Right cardiac atrium (tissue), 5 donors: ENCODE measurements around the gene GRPEL2. TPM values are rescaled to one million over a fixed set of nuclear protein-coding genes. Genes with fewer than 3 reads are reported as not detected.

Experiments used
- ATAC-seq, 2 donors: fragments of 200-7000 bp; cut with Tn5 transposase; one replicate each; pipeline versions ENCODE4 v1.8.0 to v1.9.1; 2020; ENCODE audit warnings: moderate library complexity in 2 of 2, mild to moderate bottlenecking in 1 of 2
- DNase-seq, 3 donors: peaks; one replicate each; pipeline ENCODE4 v3.0.0-alpha.2; 2020
- H3K27ac ChIP-seq: one replicate; pipeline ENCODE4 v1.5.1; 2013; ENCODE audit warnings: mild to moderate bottlenecking, low read length, control low read depth, moderate library complexity
- H3K27me3 ChIP-seq: one replicate; pipeline ENCODE4 v1.6.1; 2013; ENCODE audit not compliant: control insufficient read depth, insufficient read depth
- H3K4me1 ChIP-seq: one replicate; pipeline ENCODE4 v1.6.1; 2013; ENCODE audit warnings: low read length; ENCODE audit not compliant: control insufficient read depth, insufficient read depth
- H3K4me3 ChIP-seq: one replicate; pipeline ENCODE4 v1.5.1; 2013; ENCODE audit warnings: low read length, control low read depth
- H3K9me3 ChIP-seq: one replicate; pipeline ENCODE4 v1.6.1; 2013; ENCODE audit warnings: low read length; ENCODE audit not compliant: control insufficient read depth
- WGBS: extraction: QIAGEN DNeasy Blood & Tissue Kit; methylation state at CpG from one replicate; pipeline ENCODE4 v1.1.7; 2013; 5-methylcytosine and 5-hydroxymethylcytosine counted together
- intact Hi-C, 4 donors: fragments of 100-400 bp; cut with DNase I; formaldehyde crosslinking; loops; one replicate each; pipeline versions ENCODE4 v1.11.0 to v1.14.0; 2022 to 2023
- polyA plus RNA-seq: library from polyadenylated mRNA; stranded (reverse); fragments of 200-250 nt; gene quantifications from one replicate; pipeline ENCODE4 v1.2.3, GENCODE V29; 2013
- total RNA-seq, 4 donors: library from RNA; stranded (reverse); fragmentation: NEBNext Ultra II Directional; extraction: Animal tissue kit (Norgen Biotek cat#: 25700); gene quantifications; one replicate each; pipeline ENCODE4 v1.2.1, GENCODE V29; 2021
- donor health status: healthy with polysubstance abuse.
- donor health status: DM: no; HTN: yes; CAD: no.
- donor health status: DM: no; HTN: no; CAD: no.
- donor health status: DM: no; HTN: yes; CAD: no; lungs with severe emphysema.
- donor health status: DM: yes; HTN: yes; CAD: no.

GRPEL2 gene
- total and polyA plus RNA-seq, 5 donors, result 4.8 to 11.3 (median 9.2) TPM

GRCh38 chr5:149376711-149377447 lies 31.6 kb downstream of the GRPEL2 start:
- Histone ChIP-seq H3K27ac (no peak overlapping the region), H3K9me3 (no peaks in the 10 kb centered on the region), H3K27me3 (no peaks in the 10 kb centered on the region), H3K4me1 (peaks cover 3% of the 10 kb centered on the region), H3K4me3 (no peak overlapping the region)
- DNase-seq, result no peak
- intact Hi-C loops, result loop anchor here in 1 of 4 donors (10.0 kb wide), 1 partner anchor 188 kb away; no protein-coding TSS in a partner anchor
- no peak for ATAC-seq
- 94% methylated on average over 7 of the region's 7 CpGs for WGBS

- H3K27ac ChIP-seq, result no peak overlapping the region
- intact Hi-C loops, result loop anchor here in 1 of 4 donors (10.0 kb wide), 1 partner anchor 186 kb away; no protein-coding TSS in a partner anchor
- WGBS, result 54% methylated on average over 5 of the region's 5 CpGs
- no peaks in the 10 kb centered on the region for H3K9me3 ChIP-seq
- H3K4me1 ChIP-seq, result peaks cover 3% of the 10 kb centered on the region
- DNase-seq (no peak), ATAC-seq (no peak)
- no peaks in the 10 kb centered on the region for H3K27me3 ChIP-seq
- H3K4me3 ChIP-seq, result no peak overlapping the region
These were observed 33.0 kb downstream of the GRPEL2 start for GRCh38 chr5:149378241-149378820.

- Histone ChIP-seq H3K27ac (no peak within 1 kb of the TSS), H3K9me3 (no peaks in the 10 kb centered on the region), H3K4me1 (peaks cover 6% of the 10 kb centered on the region), H3K27me3 (no peaks in the 10 kb centered on the region), H3K4me3 (no peak within 1 kb of the TSS)
- 75% methylated on average over 22 of the region's 22 CpGs for WGBS
- intact Hi-C loops, result loop anchor here in 1 of 4 donors (10.0 kb wide), 1 partner anchor 186 kb away; no protein-coding TSS in a partner anchor
- DNase-seq, result no peak
- ATAC-seq, result no peak
These were observed 34.0 kb downstream of the GRPEL2 start, which contains the start of gene IL17B for GRCh38 chr5:149379177-149379761. TSS of gene IL17B (minus strand) at chr5:149379292. CDS start at chr5:149379225, 67 bp downstream.

GRCh38 chr5:149379818-149380374 lies 34.6 kb downstream of the GRPEL2 start:
- Histone ChIP-seq H3K9me3 (no peaks in the 10 kb centered on the region), H3K4me1 (peaks cover 6% of the 10 kb centered on the region), H3K27me3 (no peaks in the 10 kb centered on the region), H3K27ac (no peak overlapping the region), H3K4me3 (no peak overlapping the region)
- no peak for DNase-seq
- intact Hi-C loops, result loop anchor here in 3 of 4 donors (2.0 to 10.0 kb wide), 4 partner anchors 52 to 187 kb away; no protein-coding TSS in a partner anchor
- no peak for ATAC-seq
- 68% methylated on average over 5 of the region's 5 CpGs for WGBS

- H3K9me3 ChIP-seq, result no peaks in the 10 kb centered on the region
- peak overlapping the region; percentile 69 for H3K27ac ChIP-seq
- peaks cover 6% of the 10 kb centered on the region for H3K4me1 ChIP-seq
- no peak overlapping the region for H3K4me3 ChIP-seq
- WGBS, result 53% methylated on average over 16 of the region's 16 CpGs
- DNase-seq, result peak; percentile 59 to 78 (median 74)
- H3K27me3 ChIP-seq, result no peaks in the 10 kb centered on the region
- ATAC-seq, result peak; percentile 32 to 66
- intact Hi-C loops, result loop anchor here in 3 of 4 donors (2.0 to 5.0 kb wide), 3 partner anchors 52 to 187 kb away; no protein-coding TSS in a partner anchor
These were observed 35.3 kb downstream of the GRPEL2 start for GRCh38 chr5:149380466-149381121.

GRCh38 chr5:149381261-149381985 lies 36.1 kb downstream of the GRPEL2 start:
- no peaks in the 10 kb centered on the region for H3K27me3 ChIP-seq
- ATAC-seq (peak in 1 of 2 donors; percentile 1), DNase-seq (no peak)
- WGBS, result 44% methylated on average over 8 of the region's 8 CpGs
- no peak overlapping the region for H3K4me3 ChIP-seq
- H3K4me1 ChIP-seq, result peaks cover 6% of the 10 kb centered on the region
- H3K27ac ChIP-seq, result peak overlapping the region; percentile 69
- intact Hi-C loops, result loop anchor here in 3 of 4 donors (2.0 to 5.0 kb wide), 3 partner anchors 51 to 186 kb away; no protein-coding TSS in a partner anchor
- H3K9me3 ChIP-seq, result no peaks in the 10 kb centered on the region

GRCh38 chr5:149381986-149382338 lies 36.7 kb downstream of the GRPEL2 start:
- peak; percentile 75 to 80 for ATAC-seq
- no peaks in the 10 kb centered on the region for H3K27me3 ChIP-seq
- H3K4me3 ChIP-seq, result no peak overlapping the region
- H3K4me1 ChIP-seq, result peaks cover 8% of the 10 kb centered on the region
- intact Hi-C loops, result loop anchor here (2.0 to 5.0 kb wide), 6 partner anchors 49 to 185 kb away; no protein-coding TSS in a partner anchor
- peak; percentile 81 to 93 (median 93) for DNase-seq
- H3K27ac ChIP-seq, result peak overlapping the region; percentile 91
- no peaks in the 10 kb centered on the region for H3K9me3 ChIP-seq
- WGBS, result 28% methylated on average over 16 of the region's 16 CpGs

- Histone ChIP-seq H3K4me3 (no peak overlapping the region), H3K27ac (peak overlapping the region; percentile 91), H3K27me3 (no peaks in the 10 kb centered on the region), H3K4me1 (peaks cover 12% of the 10 kb centered on the region), H3K9me3 (no peaks in the 10 kb centered on the region)
- DNase-seq (peak in 1 of 3 donors; percentile 50), ATAC-seq (no peak)
- intact Hi-C loops, result loop anchor here (2.0 to 5.0 kb wide), 5 partner anchors 48 to 185 kb away; no protein-coding TSS in a partner anchor
- WGBS, result 74% methylated on average over 12 of the region's 12 CpGs
These were observed 37.4 kb downstream of the GRPEL2 start for GRCh38 chr5:149382517-149383220.

GRCh38 chr5:149383399-149383798 lies 38.1 kb downstream of the GRPEL2 start:
- H3K27me3 ChIP-seq, result no peaks in the 10 kb centered on the region
- DNase-seq (peak; percentile 62 to 81 (median 79)), ATAC-seq (peak; percentile 36 to 61)
- H3K4me1 ChIP-seq, result peaks cover 12% of the 10 kb centered on the region
- 42% methylated on average over 9 of the region's 9 CpGs for WGBS
- H3K4me3 ChIP-seq, result no peak overlapping the region
- H3K27ac ChIP-seq, result peak overlapping the region; percentile 91
- intact Hi-C loops, result loop anchor here (2.0 to 5.0 kb wide), 5 partner anchors 47 to 184 kb away; no protein-coding TSS in a partner anchor
- H3K9me3 ChIP-seq, result no peaks in the 10 kb centered on the region
